ENCODE results near the gene HMGXB3.
A peak's percentile ranks its signal among the peaks of the same experiment; 100 is the strongest.

The HMGXB3 gene

GRCh38 chr5:150052226-150052955 is 51.9 kb downstream of the HMGXB3 start:
- peaks cover 47% of the 10 kb centered on the region for H3K36me3 Mint-ChIP-seq (ENCODE audit: insufficient read depth)
- no peak overlapping the region for H3K4me3 Mint-ChIP-seq
- no peaks in the 10 kb centered on the region for H3K27me3 Mint-ChIP-seq
- no peak overlapping the region for H3K27ac Mint-ChIP-seq (ENCODE audit: low read depth)
- peaks cover 11% of the 10 kb centered on the region for H3K4me1 Mint-ChIP-seq
- no peak for DNase-seq (ENCODE audit: low spot score in 2 of 2)
- no peaks in the 10 kb centered on the region for H3K9me3 Mint-ChIP-seq
- no peak for ATAC-seq (replicated peaks; ENCODE audit: extremely low read depth, poor library complexity, severe bottlenecking)

DNA sequence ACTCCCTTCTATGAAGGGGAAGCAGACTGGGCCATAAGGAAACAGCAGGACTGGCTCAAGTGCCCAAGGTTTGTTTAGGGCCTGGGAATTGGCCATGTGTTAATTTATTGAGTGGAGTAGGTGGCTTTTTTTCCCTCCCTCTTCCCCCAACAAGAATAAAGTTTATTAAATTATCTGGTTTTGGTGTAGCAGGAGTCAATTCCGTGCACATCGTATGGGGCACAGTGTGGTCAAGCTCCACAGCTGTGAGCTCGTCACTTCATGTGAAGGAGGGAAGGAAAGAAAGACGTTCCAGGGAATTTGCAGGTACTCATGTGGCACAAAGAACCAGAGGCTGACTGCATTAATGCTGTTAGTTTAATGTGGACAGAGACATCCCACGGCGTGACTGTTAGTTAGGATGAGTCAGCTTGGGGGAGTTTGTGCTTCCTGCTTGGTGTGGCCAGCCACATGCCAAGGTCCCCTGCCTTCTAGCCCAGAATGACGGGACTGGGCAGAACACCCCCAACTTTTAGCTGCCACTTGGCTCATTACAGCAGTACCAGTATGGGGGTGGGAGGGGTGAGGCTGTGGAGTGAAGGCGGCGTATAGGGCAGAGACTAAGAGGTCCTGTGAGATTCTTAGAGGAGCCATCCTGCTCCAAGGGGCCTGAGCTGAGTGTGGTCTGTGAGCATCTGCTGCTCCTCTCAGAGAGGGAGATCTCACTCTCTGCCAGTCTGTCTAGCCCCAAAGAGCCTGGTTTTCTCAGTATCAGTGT is 52.6 kb downstream of the HMGXB3 start:
- DNase-seq (ENCODE audit: low spot score in 2 of 2) (no peak), ATAC-seq (replicated peaks; ENCODE audit: extremely low read depth, poor library complexity, severe bottlenecking) (no peak)
- Mint-ChIP-seq H3K27ac (ENCODE audit: low read depth) (no peak overlapping the region), H3K36me3 (ENCODE audit: insufficient read depth) (peaks cover 45% of the 10 kb centered on the region), H3K4me3 (no peak overlapping the region), H3K9me3 (no peaks in the 10 kb centered on the region), H3K27me3 (no peaks in the 10 kb centered on the region), H3K4me1 (peaks cover 11% of the 10 kb centered on the region)

DNA sequence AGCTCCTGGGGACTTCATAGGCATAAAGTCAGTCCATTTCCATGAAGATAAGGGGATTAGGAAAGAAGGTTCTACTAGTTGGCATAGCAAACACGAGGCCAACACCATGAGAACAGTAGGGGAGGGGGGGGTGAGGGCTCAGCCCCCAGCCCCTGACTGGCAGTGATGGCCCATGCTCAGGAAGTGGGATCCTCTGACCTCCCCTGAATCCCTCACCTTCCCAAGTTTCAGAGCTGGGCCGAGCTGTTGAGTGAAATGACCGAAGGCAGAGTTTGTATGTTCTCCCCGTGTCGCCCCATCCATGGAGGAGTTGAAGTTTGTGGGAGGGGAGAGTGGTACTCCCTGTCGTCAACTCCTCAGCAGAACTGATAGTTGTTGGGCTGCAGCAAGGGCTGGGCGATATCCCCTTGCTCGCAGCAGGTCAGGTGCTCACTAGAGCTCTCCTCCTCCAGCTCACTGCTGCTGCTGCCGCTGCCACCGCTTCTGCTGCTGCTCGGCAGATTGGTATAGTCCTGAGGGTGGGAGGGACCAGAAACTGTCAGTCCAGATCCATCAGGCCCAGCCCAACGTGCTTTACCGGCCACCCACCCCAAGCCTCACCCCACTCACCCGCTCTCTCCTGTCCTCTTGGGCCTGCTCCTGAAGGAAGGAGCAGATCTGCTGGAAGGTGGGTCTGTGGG is 53.3 kb downstream of the HMGXB3 start:
- H3K9me3 Mint-ChIP-seq: no peaks in the 10 kb centered on the region
- H3K27ac Mint-ChIP-seq (ENCODE audit: low read depth): no peak overlapping the region
- no peaks in the 10 kb centered on the region for H3K27me3 Mint-ChIP-seq
- H3K36me3 Mint-ChIP-seq (ENCODE audit: insufficient read depth): peaks cover 39% of the 10 kb centered on the region
- ATAC-seq (replicated peaks; ENCODE audit: extremely low read depth, poor library complexity, severe bottlenecking) (no peak), DNase-seq (ENCODE audit: low spot score in 2 of 2) (no peak)
- H3K4me3 Mint-ChIP-seq: no peak overlapping the region
- H3K4me1 Mint-ChIP-seq: peaks cover 8% of the 10 kb centered on the region

GRCh38 chr5:150054569-150054968 is 54.0 kb downstream of the HMGXB3 start:
- Mint-ChIP-seq H3K4me3 (no peak overlapping the region), H3K4me1 (peaks cover under 1% of the 10 kb centered on the region), H3K9me3 (no peaks in the 10 kb centered on the region), H3K36me3 (ENCODE audit: insufficient read depth) (peaks cover 32% of the 10 kb centered on the region), H3K27me3 (no peaks in the 10 kb centered on the region), H3K27ac (ENCODE audit: low read depth) (no peak overlapping the region)
- no peak for ATAC-seq (replicated peaks; ENCODE audit: extremely low read depth, poor library complexity, severe bottlenecking)
- no peak for DNase-seq (ENCODE audit: low spot score in 2 of 2)

DNA sequence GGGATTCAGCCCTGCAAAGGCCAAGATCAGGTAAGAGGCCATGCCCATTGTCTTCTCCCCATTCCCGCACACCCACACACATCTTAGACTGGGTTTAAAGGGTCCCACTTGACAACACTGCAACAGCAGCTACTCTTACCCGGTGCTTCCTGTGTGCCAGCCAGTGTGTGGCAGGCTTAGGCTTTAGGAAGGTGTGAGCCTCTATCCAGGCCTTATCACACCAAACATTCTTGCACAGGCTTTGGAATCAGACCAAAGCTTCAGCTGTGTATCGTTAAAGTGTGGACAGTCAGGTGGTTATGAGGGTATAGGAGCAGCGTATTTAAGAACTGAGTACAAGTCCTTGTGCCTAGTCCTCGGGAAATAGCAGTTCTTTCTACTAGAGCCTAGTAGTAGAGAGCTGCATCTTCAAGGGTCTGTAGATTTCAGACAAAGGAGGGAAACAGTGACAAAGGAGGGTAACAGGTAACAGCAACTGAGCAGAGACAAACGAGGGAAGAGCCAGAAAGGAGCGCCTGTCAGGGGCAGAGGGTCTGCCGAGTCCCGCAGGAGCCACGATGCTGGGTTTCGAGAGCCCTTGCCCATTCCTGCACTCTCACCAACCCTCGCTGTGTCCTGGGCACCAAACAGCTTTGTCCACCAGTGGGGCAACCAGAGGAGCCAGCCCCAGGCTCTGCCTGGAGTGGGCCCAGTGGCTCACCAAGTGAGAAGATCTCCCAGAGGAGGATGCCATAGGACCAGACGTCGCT is 55.0 kb downstream of the HMGXB3 start:
- no peak overlapping the region for H3K4me3 Mint-ChIP-seq
- H3K4me1 Mint-ChIP-seq: no peaks in the 10 kb centered on the region
- peaks cover 25% of the 10 kb centered on the region for H3K36me3 Mint-ChIP-seq (ENCODE audit: insufficient read depth)
- DNase-seq (ENCODE audit: low spot score in 2 of 2) (no peak), ATAC-seq (replicated peaks; ENCODE audit: extremely low read depth, poor library complexity, severe bottlenecking) (no peak)
- no peak overlapping the region for H3K27ac Mint-ChIP-seq (ENCODE audit: low read depth)
- H3K27me3 Mint-ChIP-seq: peaks cover 2% of the 10 kb centered on the region
- H3K9me3 Mint-ChIP-seq: no peaks in the 10 kb centered on the region

DNA sequence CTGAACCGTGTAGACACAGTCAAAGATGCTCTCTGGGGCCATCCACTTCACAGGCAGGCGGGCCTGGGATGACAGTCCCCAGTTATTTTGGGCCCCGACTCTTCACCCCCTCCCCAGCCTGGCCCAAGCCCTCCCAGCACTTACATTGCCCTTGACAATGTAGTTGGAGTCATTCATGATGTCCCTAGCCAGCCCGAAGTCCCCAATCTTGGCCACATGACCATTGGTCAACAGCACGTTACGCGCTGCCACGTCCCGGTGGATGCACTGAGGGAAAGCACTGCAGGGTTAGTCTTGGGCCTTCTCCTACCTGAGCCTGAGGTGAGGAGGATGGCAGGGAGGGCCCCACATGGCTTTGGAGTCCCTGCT is 55.5 kb downstream of the HMGXB3 start:
- Mint-ChIP-seq H3K4me1 (no peaks in the 10 kb centered on the region), H3K27me3 (peaks cover 7% of the 10 kb centered on the region), H3K9me3 (no peaks in the 10 kb centered on the region), H3K27ac (ENCODE audit: low read depth) (no peak overlapping the region), H3K4me3 (no peak overlapping the region), H3K36me3 (ENCODE audit: insufficient read depth) (peaks cover 20% of the 10 kb centered on the region)
- DNase-seq (ENCODE audit: low spot score in 2 of 2) (no peak), ATAC-seq (replicated peaks; ENCODE audit: extremely low read depth, poor library complexity, severe bottlenecking) (no peak)

- Mint-ChIP-seq H3K27ac (ENCODE audit: low read depth) (no peak overlapping the region), H3K36me3 (ENCODE audit: insufficient read depth) (peaks cover 12% of the 10 kb centered on the region), H3K4me1 (no peaks in the 10 kb centered on the region), H3K4me3 (no peak overlapping the region), H3K9me3 (no peaks in the 10 kb centered on the region), H3K27me3 (peaks cover 17% of the 10 kb centered on the region)
- DNase-seq (ENCODE audit: low spot score in 2 of 2): no peak
- no peak for ATAC-seq (replicated peaks; ENCODE audit: extremely low read depth, poor library complexity, severe bottlenecking)
Observed at GRCh38 chr5:150057052-150057451, 56.5 kb downstream of the HMGXB3 start.

GRCh38 chr5:150057511-150057910 is 57.0 kb downstream of the HMGXB3 start:
- H3K27ac Mint-ChIP-seq (ENCODE audit: low read depth): no peak overlapping the region
- H3K27me3 Mint-ChIP-seq: peaks cover 22% of the 10 kb centered on the region
- H3K4me1 Mint-ChIP-seq: no peaks in the 10 kb centered on the region
- H3K36me3 Mint-ChIP-seq (ENCODE audit: insufficient read depth): peaks cover 8% of the 10 kb centered on the region
- no peaks in the 10 kb centered on the region for H3K9me3 Mint-ChIP-seq
- no peak for DNase-seq (ENCODE audit: low spot score in 2 of 2)
- no peak for ATAC-seq (replicated peaks; ENCODE audit: extremely low read depth, poor library complexity, severe bottlenecking)
- no peak overlapping the region for H3K4me3 Mint-ChIP-seq

- H3K9me3 Mint-ChIP-seq: no peaks in the 10 kb centered on the region
- no peak overlapping the region for H3K4me3 Mint-ChIP-seq
- DNase-seq (ENCODE audit: low spot score in 2 of 2) (no peak), ATAC-seq (replicated peaks; ENCODE audit: extremely low read depth, poor library complexity, severe bottlenecking) (no peak)
- peaks cover 8% of the 10 kb centered on the region for H3K36me3 Mint-ChIP-seq (ENCODE audit: insufficient read depth)
- H3K27me3 Mint-ChIP-seq: peaks cover 27% of the 10 kb centered on the region
- H3K4me1 Mint-ChIP-seq: no peaks in the 10 kb centered on the region
- H3K27ac Mint-ChIP-seq (ENCODE audit: low read depth): no peak overlapping the region
Observed at GRCh38 chr5:150057996-150058395, 57.5 kb downstream of the HMGXB3 start.

GRCh38 chr5:150058480-150059126 is 58.1 kb downstream of the HMGXB3 start:
- ATAC-seq (replicated peaks; ENCODE audit: extremely low read depth, poor library complexity, severe bottlenecking) (peak; percentile 19), DNase-seq (ENCODE audit: low spot score in 2 of 2) (no peak)
- H3K4me3 Mint-ChIP-seq: no peak overlapping the region
- H3K36me3 Mint-ChIP-seq (ENCODE audit: insufficient read depth): peaks cover 6% of the 10 kb centered on the region
- no peaks in the 10 kb centered on the region for H3K9me3 Mint-ChIP-seq
- no peaks in the 10 kb centered on the region for H3K4me1 Mint-ChIP-seq
- H3K27me3 Mint-ChIP-seq: peaks cover 33% of the 10 kb centered on the region
- H3K27ac Mint-ChIP-seq (ENCODE audit: low read depth): no peak overlapping the region

GRCh38 chr5:150059623-150060022 is 59.1 kb downstream of the HMGXB3 start:
- no peak overlapping the region for H3K27ac Mint-ChIP-seq (ENCODE audit: low read depth)
- no peaks in the 10 kb centered on the region for H3K9me3 Mint-ChIP-seq
- ATAC-seq (replicated peaks; ENCODE audit: extremely low read depth, poor library complexity, severe bottlenecking) (no peak), DNase-seq (ENCODE audit: low spot score in 2 of 2) (no peak)
- peaks cover 2% of the 10 kb centered on the region for H3K36me3 Mint-ChIP-seq (ENCODE audit: insufficient read depth)
- peaks cover 43% of the 10 kb centered on the region for H3K27me3 Mint-ChIP-seq
- H3K4me3 Mint-ChIP-seq: no peak overlapping the region
- H3K4me1 Mint-ChIP-seq: no peaks in the 10 kb centered on the region

- Mint-ChIP-seq H3K4me1 (no peaks in the 10 kb centered on the region), H3K36me3 (ENCODE audit: insufficient read depth) (no peaks in the 10 kb centered on the region), H3K9me3 (no peaks in the 10 kb centered on the region), H3K27me3 (peaks cover 51% of the 10 kb centered on the region), H3K27ac (ENCODE audit: low read depth) (no peak overlapping the region), H3K4me3 (no peak overlapping the region)
- DNase-seq (ENCODE audit: low spot score in 2 of 2): no peak
- no peak for ATAC-seq (replicated peaks; ENCODE audit: extremely low read depth, poor library complexity, severe bottlenecking)
Observed at GRCh38 chr5:150060471-150060870, 59.9 kb downstream of the HMGXB3 start.
